Activated CD8-positive, alpha-beta memory T cell treated with anti-CD3 and anti-CD28 coated beads, Interleukin-2, amount 50 U/mL, for 24 hours (primary cell): ENCODE measurements around the gene FBXO40.

Experiments used
- DNase-seq: peaks from one replicate; pipeline ENCODE4 v3.0.0-alpha.2; 2020; ENCODE audit errors: extremely low read depth

FBXO40 gene

GRCh38 chr3:121662742-121663141, 69.6 kb downstream of the FBXO40 start:
- DNase-seq: no peak

- DNase-seq: no peak
These were observed 70.1 kb downstream of the FBXO40 start for GRCh38 chr3:121663171-121663847.

- DNase-seq: no peak
These were observed 72.3 kb downstream of the FBXO40 start for GRCh38 chr3:121665488-121665887.

GRCh38 chr3:121667333-121667732, 74.2 kb downstream of the FBXO40 start:
- DNase-seq: no peak

- no peak for DNase-seq
These were observed 77.5 kb downstream of the FBXO40 start for GRCh38 chr3:121670676-121671075.

- DNase-seq: no peak
These were observed 84.0 kb downstream of the FBXO40 start for GRCh38 chr3:121677141-121677540.
